PC-3 (cell line): ENCODE data around the gene MSI2. TPM values are rescaled to one million over a fixed set of nuclear protein-coding genes. Genes with fewer than 3 reads are reported as not detected.

Experiments
- ATAC-seq: fragments of 200-7000 bp; cut with Tn5 transposase; 2 replicates; pipeline ENCODE4 v1.9.1; 2020; ENCODE audit warnings: mild to moderate bottlenecking, moderate library complexity
- BruUV-seq: library from RNA; stranded (reverse); fragments of 400-500 nt; replicated peaks from 2 replicates; lab custom pipeline; 2021; lab: Mats Ljungman, UMichigan
- CTCF ChIA-PET: fragments of 300-600 bp; sonication (Branson Sonifier 250); formaldehyde crosslinking; loops from one replicate; lab custom pipeline; 2022; ENCODE audit warnings: antibody characterized with exemption; lab: Charles Lee
- POLR2A ChIA-PET: fragments of 300-600 bp; sonication (Branson Sonifier 250); formaldehyde crosslinking; loops from one replicate; lab custom pipeline; 2022; ENCODE audit warnings: antibody characterized with exemption; ENCODE audit not compliant: unreplicated experiment; lab: Charles Lee
- DNase-seq: peaks from one replicate; pipeline ENCODE4 v3.0.0-alpha.2; 2015
- H2AFZ ChIP-seq: fragments of 300-600 bp; sonication (generic); 2 replicates; pipeline ENCODE4 v1.6.0; 2016; ENCODE audit warnings: antibody characterized with exemption, low read length
- H3F3A ChIP-seq: fragments of 300-600 bp; sonication (generic); one replicate; pipeline ENCODE4 v1.6.0; 2017; ENCODE audit warnings: antibody characterized with exemption, low read length, control low read depth, mild to moderate bottlenecking; ENCODE audit not compliant: unreplicated experiment
- H3K27ac ChIP-seq: fragments of 300-600 bp; sonication (generic); 2 replicates; pipeline ENCODE4 v1.5.1; 2016; ENCODE audit warnings: mild to moderate bottlenecking, low read length
- H3K27me3 ChIP-seq: fragments of 300-600 bp; sonication (generic); 2 replicates; pipeline ENCODE4 v1.6.1; 2016; ENCODE audit warnings: low read length, mixed read lengths
- H3K36me3 ChIP-seq: fragments of 300-600 bp; sonication (generic); 2 replicates; pipeline ENCODE4 v1.6.1; 2016; ENCODE audit warnings: low read depth, mixed run types, low read length, mixed read lengths
- H3K4me1 ChIP-seq: fragments of 300-600 bp; sonication (generic); 2 replicates; pipeline ENCODE4 v1.5.1; 2016; ENCODE audit warnings: low read length; ENCODE audit not compliant: insufficient read depth
- H3K4me2 ChIP-seq: fragments of 300-600 bp; sonication (generic); 2 replicates; pipeline ENCODE4 v1.6.0; 2016; ENCODE audit warnings: low read length
- H3K4me3 ChIP-seq: fragments of 300-600 bp; sonication (generic); 2 replicates; pipeline ENCODE4 v1.5.1; 2016; ENCODE audit warnings: mild to moderate bottlenecking, low read length, mixed read lengths
- H3K79me2 ChIP-seq: fragments of 300-600 bp; sonication (generic); 2 replicates; pipeline ENCODE4 v1.6.1; 2017; ENCODE audit warnings: low read length, mixed read lengths
- H3K9ac ChIP-seq: fragments of 300-600 bp; sonication (generic); 2 replicates; pipeline ENCODE4 v1.6.0; 2016; ENCODE audit warnings: mild to moderate bottlenecking, low read length
- H3K9me2 ChIP-seq: fragments of 300-600 bp; sonication (generic); replicated peaks from 2 replicates; pipeline ENCODE4 v1.6.1; 2016; ENCODE audit warnings: mixed run types, low read length, mixed read lengths
- H3K9me3 ChIP-seq: fragments of 300-600 bp; sonication (generic); 2 replicates; pipeline ENCODE4 v1.6.1; 2016; ENCODE audit warnings: low read length, mixed read lengths
- H4K20me1 ChIP-seq: fragments of 300-600 bp; sonication (generic); 2 replicates; pipeline ENCODE4 v1.6.1; 2016; ENCODE audit warnings: low read length, mixed read lengths
- EZH2 ChIP-seq: fragments of 300-600 bp; sonication (generic); IDR thresholded peaks from one replicate; pipeline ENCODE4 v1.6.1; 2017; ENCODE audit warnings: antibody characterized with exemption, mild to moderate bottlenecking, low read length; ENCODE audit not compliant: unreplicated experiment
- EZH2phosphoT487 ChIP-seq: fragments of 300-600 bp; sonication (generic); IDR thresholded peaks from 2 replicates; pipeline ENCODE4 v1.6.1; 2018; ENCODE audit warnings: mild to moderate bottlenecking, antibody characterized with exemption, low read length, borderline replicate concordance
- intact Hi-C: fragments of 100-400 bp; cut with micrococcal nuclease; formaldehyde crosslinking; loops from 2 replicates; pipeline ENCODE4 v1.9.0; 2023
- total RNA-seq: library from RNA; depleted of rRNA; stranded (reverse); fragments of >200 nt; gene quantifications from 2 replicates; pipeline ENCODE4 v1.2.3, GENCODE V29; 2014
- TF ChIP-seq, protein P1 (sequence below): fragments of 300-600 bp; sonication (generic); conservative IDR thresholded peaks from 2 replicates; pipeline ENCODE4 v1.5.1; 2017; ENCODE audit warnings: antibody characterized with exemption, low read depth, mild to moderate bottlenecking, low read length

MSI2 gene
- total RNA-seq, 1 experiment from 2014 or later: 54.7 TPM

DNA sequence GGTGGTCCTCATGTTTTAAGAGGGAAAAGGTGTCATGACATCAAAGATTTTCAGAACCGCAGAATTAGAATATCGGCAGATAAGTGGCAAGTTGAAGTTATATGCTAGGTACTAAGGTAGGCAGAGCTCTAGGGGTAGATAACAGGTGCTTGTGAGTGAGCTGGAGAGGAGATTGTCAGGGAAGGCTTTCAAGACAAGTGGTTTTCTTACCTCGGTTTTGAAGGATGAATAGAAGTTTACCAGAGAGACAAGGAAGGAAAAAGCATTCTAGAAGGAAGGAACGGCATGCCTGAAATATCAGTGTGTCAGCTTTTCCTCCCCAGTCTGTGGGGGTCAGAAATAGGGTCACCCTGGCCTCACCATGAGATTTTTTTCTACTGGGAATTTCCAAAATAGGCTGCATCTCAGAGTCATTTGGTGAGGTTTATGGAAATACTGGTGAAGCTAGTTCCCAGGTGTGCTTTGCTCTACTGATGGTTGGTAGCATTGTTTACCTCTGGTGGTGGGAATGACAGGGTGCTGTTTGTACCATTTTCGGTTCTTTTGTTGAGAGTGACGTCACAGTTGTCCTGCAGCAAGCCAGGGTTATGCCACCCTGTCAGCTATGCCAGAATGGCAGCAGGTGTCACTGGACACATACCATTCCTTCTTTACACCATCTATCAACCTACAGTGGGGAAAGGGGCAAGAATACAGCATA, 112.5 kb downstream of the MSI2 start:
- Histone ChIP-seq H3K79me2 (peaks cover 7% of the 10 kb centered on the region; the same call in 1 of the 2 replicates), H2AFZ (no peak overlapping the region), H3K27ac (no peak overlapping the region), H3K27me3 (no peaks in the 10 kb centered on the region), H3K4me1 (peaks cover 56% of the 10 kb centered on the region), H3K9me3 (peaks cover 4% of the 10 kb centered on the region; the same call in 1 of the 2 replicates), H3K4me3 (no peak overlapping the region), H3K9me2 (no peaks in the 10 kb centered on the region), H3K9ac (no peak overlapping the region), H3K36me3 (peaks cover 4% of the 10 kb centered on the region; the same call in 1 of the 2 replicates), H3F3A (peaks cover 6% of the 10 kb centered on the region), H4K20me1 (no peaks in the 10 kb centered on the region), H3K4me2 (no peak overlapping the region)
- POLR2A ChIA-PET: no interaction called here
- CTCF ChIA-PET: no interaction called here
- BruUV-seq: no TSS peak
- intact Hi-C loops: loop anchor here (5.0 kb wide), 1 partner anchor 304 kb away; no protein-coding TSS in a partner anchor
- DNase-seq (no peak), ATAC-seq (no peak)
- no peak for TF ChIP-seq EZH2phosphoT487
- TF ChIP-seq, protein P1, sequence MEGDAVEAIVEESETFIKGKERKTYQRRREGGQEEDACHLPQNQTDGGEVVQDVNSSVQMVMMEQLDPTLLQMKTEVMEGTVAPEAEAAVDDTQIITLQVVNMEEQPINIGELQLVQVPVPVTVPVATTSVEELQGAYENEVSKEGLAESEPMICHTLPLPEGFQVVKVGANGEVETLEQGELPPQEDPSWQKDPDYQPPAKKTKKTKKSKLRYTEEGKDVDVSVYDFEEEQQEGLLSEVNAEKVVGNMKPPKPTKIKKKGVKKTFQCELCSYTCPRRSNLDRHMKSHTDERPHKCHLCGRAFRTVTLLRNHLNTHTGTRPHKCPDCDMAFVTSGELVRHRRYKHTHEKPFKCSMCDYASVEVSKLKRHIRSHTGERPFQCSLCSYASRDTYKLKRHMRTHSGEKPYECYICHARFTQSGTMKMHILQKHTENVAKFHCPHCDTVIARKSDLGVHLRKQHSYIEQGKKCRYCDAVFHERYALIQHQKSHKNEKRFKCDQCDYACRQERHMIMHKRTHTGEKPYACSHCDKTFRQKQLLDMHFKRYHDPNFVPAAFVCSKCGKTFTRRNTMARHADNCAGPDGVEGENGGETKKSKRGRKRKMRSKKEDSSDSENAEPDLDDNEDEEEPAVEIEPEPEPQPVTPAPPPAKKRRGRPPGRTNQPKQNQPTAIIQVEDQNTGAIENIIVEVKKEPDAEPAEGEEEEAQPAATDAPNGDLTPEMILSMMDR: no peak
- no peak for TF ChIP-seq EZH2

- peaks cover 8% of the 10 kb centered on the region; the same call in 1 of the 2 replicates for H3K9me3 ChIP-seq
- peak overlapping the region; percentile 54 for H3K4me2 ChIP-seq
Measured at GRCh38 chr17:57369509-57369945, 113.2 kb downstream of the MSI2 start.

More at GRCh38 chr17:57369509-57369945, 113.2 kb downstream of the MSI2 start:
- ATAC-seq (no peak), DNase-seq (peak; percentile 35)
- Histone ChIP-seq H3K4me3 (no peak overlapping the region), H3K4me1 (peaks cover 56% of the 10 kb centered on the region), H2AFZ (no peak overlapping the region), H3K36me3 (peaks cover 7% of the 10 kb centered on the region; the same call in 1 of the 2 replicates), H3K9ac (peak overlapping the region; percentile 1; the same call in 1 of the 2 replicates), H4K20me1 (no peaks in the 10 kb centered on the region), H3F3A (peaks cover 6% of the 10 kb centered on the region), H3K79me2 (peaks cover 7% of the 10 kb centered on the region; the same call in 1 of the 2 replicates), H3K27ac (peak overlapping the region; percentile 61), H3K9me2 (no peaks in the 10 kb centered on the region), H3K27me3 (no peaks in the 10 kb centered on the region)
- TF ChIP-seq, protein P1: no peak
- intact Hi-C loops: loop anchor here (5.0 kb wide), 1 partner anchor 303 kb away; no protein-coding TSS in a partner anchor
- CTCF ChIA-PET: no interaction called here
- POLR2A ChIA-PET: no interaction called here
- no TSS peak for BruUV-seq
